ENCODE data around the gene DRAM2.

- TF ChIP-seq CTCF (IDR thresholded peaks at IDR 0.05 in 8 of 11, conservative IDR thresholded peaks at IDR 0.05 in 3 of 11) = no peak
- TF ChIP-seq POLR2AphosphoS5 (IDR thresholded peaks at IDR 0.05) = no peak
- no peak for TF ChIP-seq POLR2A (IDR thresholded peaks at IDR 0.05)
Observed at GRCh38 chr1:111176678-111177077, 36.8 kb upstream of the DRAM2 start.

Measured in spleen (tissue), 7 donors.